Measurements from ENCODE around the gene CACHD1.

- TF ChIP-seq FOXM1 (IDR thresholded peaks at IDR 0.05; ENCODE audit: low read depth) (no peak), CTCF (IDR thresholded peaks at IDR 0.05) (no peak), TAF1 (IDR thresholded peaks at IDR 0.05; ENCODE audit: borderline replicate concordance, low read depth, low read length) (no peak), CHD2 (IDR thresholded peaks at IDR 0.05; ENCODE audit: low read length, partially characterized antibody) (no peak), ZBTB33 (IDR thresholded peaks at IDR 0.05; ENCODE audit: borderline replicate concordance, low read depth) (no peak), EZH2phosphoT487 (IDR thresholded peaks at IDR 0.05; ENCODE audit: borderline replicate concordance, low read depth) (no peak), POLR2AphosphoS5 (IDR thresholded peaks at IDR 0.05; ENCODE audit: low read depth, low read length) (no peak), TEAD4 (IDR thresholded peaks at IDR 0.05; ENCODE audit: borderline replicate concordance, insufficient read depth) (no peak)
These were observed 16.2 kb upstream of the CACHD1 start for GRCh38 chr1:64453688-64454087.
